ENCODE data around the gene PADI4.

- TF ChIP-seq CTCF (IDR thresholded peaks at IDR 0.05) (no peak), POLR2A (IDR thresholded peaks at IDR 0.05) (no peak)
Observed at GRCh38 chr1:17319561-17320350, 11.8 kb downstream of the PADI4 start.
